Measurements from ENCODE around the gene BTC.
"Not testable (repeated sequence)": the region's sequence is repeated elsewhere in the genome, so short reads cannot be mapped to it uniquely, and the experiment has no call there.

Gene BTC

GRCh38 chr4:74757136-74757535 is 37.2 kb downstream of the BTC start:
- DNase-seq, result no peak

- DNase-seq, result no peak
Measured at GRCh38 chr4:74755486-74755885, 38.8 kb downstream of the BTC start.

- DNase-seq, result no peak
Measured at GRCh38 chr4:74754218-74754617, 40.1 kb downstream of the BTC start.

- DNase-seq, result no peak
Measured at GRCh38 chr4:74752798-74753197, 41.5 kb downstream of the BTC start.

GRCh38 chr4:74751856-74752255 is 42.5 kb downstream of the BTC start:
- no peak for DNase-seq

- no peak for DNase-seq
Measured at GRCh38 chr4:74751247-74751646, 43.1 kb downstream of the BTC start.

GRCh38 chr4:74742185-74742584 is 52.1 kb downstream of the BTC start:
- no peak for DNase-seq

- no peak for DNase-seq
Measured at GRCh38 chr4:74738464-74739143, 55.7 kb downstream of the BTC start.

- DNase-seq, result no peak
Measured at GRCh38 chr4:74734995-74735394, 59.3 kb downstream of the BTC start.

GRCh38 chr4:74733756-74734155 is 60.6 kb downstream of the BTC start:
- no peak for DNase-seq

GRCh38 chr4:74724979-74725378 is 69.3 kb downstream of the BTC start:
- DNase-seq, result no peak

- DNase-seq, result no peak
Measured at GRCh38 chr4:74716436-74716765, 77.9 kb downstream of the BTC start.

GRCh38 chr4:74715706-74716435 is 78.5 kb downstream of the BTC start:
- no peak for DNase-seq

- no peak for DNase-seq
Measured at GRCh38 chr4:74714611-74715130, 79.7 kb downstream of the BTC start.

GRCh38 chr4:74708135-74708534 is 86.2 kb downstream of the BTC start:
- not testable (repeated sequence) for DNase-seq

All from inflammatory macrophage (primary cell).